Activated naive CD4-positive, alpha-beta T cell treated with Interleukin-2 at 50 U/mL for 16 hours (primary cell): ENCODE results near the gene ZBTB5.
"Not testable (repeated sequence)": the region's sequence is repeated elsewhere in the genome, so short reads cannot be mapped to it uniquely, and the experiment has no call there.

Experiments used
- DNase-seq: peaks from one replicate; pipeline ENCODE4 v3.0.0-alpha.2; 2020

Gene ZBTB5

GRCh38 chr9:37485389-37486255 is 20.4 kb upstream of the ZBTB5 start, which contains the start of gene POLR1E:
POLR1E (plus strand) TSS chr9:37485948; CDS start chr9:37486048, 100 bp downstream.
- DNase-seq = peak; percentile 96

GRCh38 chr9:37480759-37481158 is 15.5 kb upstream of the ZBTB5 start:
- DNase-seq = no peak

- not testable (repeated sequence) for DNase-seq
These were observed 12.9 kb upstream of the ZBTB5 start for GRCh38 chr9:37477987-37478619.

GRCh38 chr9:37477443-37477842 is 12.2 kb upstream of the ZBTB5 start:
- DNase-seq = not testable (repeated sequence)

- DNase-seq = no peak
These were observed 11.7 kb upstream of the ZBTB5 start for GRCh38 chr9:37476930-37477329.

- DNase-seq = no peak
These were observed 9.2 kb upstream of the ZBTB5 start for GRCh38 chr9:37474438-37474837.

- not testable (repeated sequence) for DNase-seq
These were observed 8.7 kb upstream of the ZBTB5 start for GRCh38 chr9:37473982-37474381.

- DNase-seq = no peak
These were observed 6.9 kb upstream of the ZBTB5 start for GRCh38 chr9:37471942-37472684.

GRCh38 chr9:37468620-37469019 is 3.4 kb upstream of the ZBTB5 start:
- no peak for DNase-seq

- not testable (repeated sequence) for DNase-seq
These were observed 2.3 kb upstream of the ZBTB5 start for GRCh38 chr9:37467530-37467929.

- DNase-seq = peak; percentile 28
These were observed 923 bp upstream of the ZBTB5 start for GRCh38 chr9:37466037-37466709.

- DNase-seq = peak; percentile 72
These were observed 613 bp downstream of the ZBTB5 start for GRCh38 chr9:37464426-37465248.

- no peak for DNase-seq
These were observed 1.2 kb downstream of the ZBTB5 start for GRCh38 chr9:37464006-37464405.

- DNase-seq = no peak
These were observed 8.4 kb downstream of the ZBTB5 start for GRCh38 chr9:37456817-37457216.

- DNase-seq = no peak
These were observed 9.2 kb downstream of the ZBTB5 start for GRCh38 chr9:37455884-37456647.

GRCh38 chr9:37454238-37454637 is 11.0 kb downstream of the ZBTB5 start:
- DNase-seq = no peak

GRCh38 chr9:37453827-37454226 is 11.4 kb downstream of the ZBTB5 start:
- no peak for DNase-seq

GRCh38 chr9:37452611-37453010 is 12.6 kb downstream of the ZBTB5 start:
- DNase-seq = no peak

GRCh38 chr9:37451628-37452027 is 13.6 kb downstream of the ZBTB5 start:
- no peak for DNase-seq

- DNase-seq = no peak
These were observed 15.2 kb downstream of the ZBTB5 start for GRCh38 chr9:37449862-37450632.
